GM18858 (cell line): ENCODE data around the gene MXRA7.
A peak's percentile ranks its signal among the peaks of the same experiment; 100 is the strongest.

ENCODE experiments used
- ATAC-seq: cut with Tn5 transposase; IDR thresholded peaks from one replicate; pipeline ENCODE4 v1.9.1; 2021; ENCODE audit not compliant: unreplicated experiment

Gene MXRA7

GRCh38 chr17:76681222-76682137 lies 29.3 kb downstream of the MXRA7 start:
- ATAC-seq: no peak

- no peak for ATAC-seq
Observed at GRCh38 chr17:76679239-76679638, 31.5 kb downstream of the MXRA7 start.

- ATAC-seq: no peak
Observed at GRCh38 chr17:76678330-76678729, 32.4 kb downstream of the MXRA7 start.

GRCh38 chr17:76677406-76677805 lies 33.4 kb downstream of the MXRA7 start:
- ATAC-seq: no peak

- ATAC-seq: no peak
Observed at GRCh38 chr17:76676629-76677028, 34.1 kb downstream of the MXRA7 start.

- ATAC-seq: no peak
Observed at GRCh38 chr17:76675648-76676047, 35.1 kb downstream of the MXRA7 start.

- ATAC-seq: no peak
Observed at GRCh38 chr17:76674600-76674999, 36.2 kb downstream of the MXRA7 start.

GRCh38 chr17:76673729-76674128 lies 37.0 kb downstream of the MXRA7 start:
- no peak for ATAC-seq

GRCh38 chr17:76672892-76673291 lies 37.9 kb downstream of the MXRA7 start:
- no peak for ATAC-seq

- no peak for ATAC-seq
Observed at GRCh38 chr17:76672270-76672851, 38.4 kb downstream of the MXRA7 start.

- no peak for ATAC-seq
Observed at GRCh38 chr17:76671912-76672262, 38.9 kb downstream of the MXRA7 start.

- ATAC-seq: peak; percentile 92
Observed at GRCh38 chr17:76671123-76671911, 39.4 kb downstream of the MXRA7 start.

GRCh38 chr17:76670718-76671122 lies 40.0 kb downstream of the MXRA7 start:
- ATAC-seq: no peak

- no peak for ATAC-seq
Observed at GRCh38 chr17:76670020-76670717, 40.6 kb downstream of the MXRA7 start.

GRCh38 chr17:76667786-76668453 lies 42.8 kb downstream of the MXRA7 start:
- no peak for ATAC-seq

GRCh38 chr17:76667491-76667755 lies 43.3 kb downstream of the MXRA7 start:
- ATAC-seq: no peak

GRCh38 chr17:76660656-76661042 lies 50.1 kb downstream of the MXRA7 start:
- no peak for ATAC-seq

- ATAC-seq: no peak
Observed at GRCh38 chr17:76659928-76660655, 50.7 kb downstream of the MXRA7 start.

- ATAC-seq: no peak
Observed at GRCh38 chr17:76658242-76658662, 52.5 kb downstream of the MXRA7 start.
